ENCODE measurements around the gene SEC31B.
A peak's percentile ranks its signal among the peaks of the same experiment; 100 is the strongest.

Gene SEC31B

DNA sequence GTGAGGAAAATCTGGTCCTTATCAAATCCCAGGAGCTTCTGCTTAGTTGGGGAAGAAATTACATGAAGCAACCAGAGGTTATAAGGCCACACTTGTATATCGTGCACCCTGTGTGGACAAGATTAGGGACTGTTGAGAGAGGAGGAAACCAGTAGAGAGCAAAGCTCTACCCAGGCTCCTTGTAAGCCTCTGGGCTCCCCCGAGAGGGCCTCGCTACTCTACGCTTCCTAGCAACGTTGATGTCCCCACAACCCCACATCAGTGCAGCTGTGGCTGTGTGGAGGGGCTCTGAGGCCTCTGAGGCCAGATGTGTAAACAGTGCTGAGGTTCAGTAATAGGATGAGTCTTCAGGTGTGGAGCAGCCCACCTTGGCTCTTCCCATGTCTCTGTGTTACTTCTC, 32.1 kb upstream of the SEC31B start:
- Histone ChIP-seq H3K9ac (ENCODE audit: low read depth, low read length) (no peak overlapping the region), H3K36me3 (ENCODE audit: control insufficient read depth, insufficient read depth, low read length) (peaks cover 29% of the 10 kb centered on the region), H3K4me3 (ENCODE audit: low read depth, low read length) (no peak overlapping the region), H3K27me3 (ENCODE audit: control insufficient read depth, insufficient read depth, low read length) (no peaks in the 10 kb centered on the region), H3K4me1 (ENCODE audit: control insufficient read depth, insufficient read depth, low read length) (no peaks in the 10 kb centered on the region), H3K9me3 (ENCODE audit: control insufficient read depth, insufficient read depth, low read length) (no peaks in the 10 kb centered on the region)

DNA sequence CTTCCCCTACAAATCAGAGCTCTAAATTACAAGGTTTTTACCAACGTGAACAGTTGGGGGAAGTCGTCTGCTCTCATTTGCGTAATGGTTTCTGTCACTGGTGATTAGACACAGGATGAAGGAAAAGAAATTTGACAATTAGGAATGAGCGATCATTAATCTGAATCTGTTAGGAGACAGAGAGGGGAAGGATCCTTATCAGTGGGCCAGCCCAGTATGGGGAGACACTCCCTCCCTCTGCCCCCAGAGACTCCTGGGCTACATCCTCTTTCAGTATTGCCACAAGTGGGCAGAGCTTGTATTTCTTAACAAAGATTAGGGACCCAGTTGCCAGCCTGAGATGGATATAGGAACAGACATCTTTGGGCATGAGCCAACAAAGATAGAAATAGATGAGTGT, 31.5 kb upstream of the SEC31B start:
- Histone ChIP-seq H3K27me3 (ENCODE audit: control insufficient read depth, insufficient read depth, low read length) (no peaks in the 10 kb centered on the region), H3K9ac (ENCODE audit: low read depth, low read length) (no peak overlapping the region), H3K9me3 (ENCODE audit: control insufficient read depth, insufficient read depth, low read length) (no peaks in the 10 kb centered on the region), H3K36me3 (ENCODE audit: control insufficient read depth, insufficient read depth, low read length) (peaks cover 30% of the 10 kb centered on the region), H3K4me3 (ENCODE audit: low read depth, low read length) (no peak overlapping the region), H3K4me1 (ENCODE audit: control insufficient read depth, insufficient read depth, low read length) (no peaks in the 10 kb centered on the region)

DNA sequence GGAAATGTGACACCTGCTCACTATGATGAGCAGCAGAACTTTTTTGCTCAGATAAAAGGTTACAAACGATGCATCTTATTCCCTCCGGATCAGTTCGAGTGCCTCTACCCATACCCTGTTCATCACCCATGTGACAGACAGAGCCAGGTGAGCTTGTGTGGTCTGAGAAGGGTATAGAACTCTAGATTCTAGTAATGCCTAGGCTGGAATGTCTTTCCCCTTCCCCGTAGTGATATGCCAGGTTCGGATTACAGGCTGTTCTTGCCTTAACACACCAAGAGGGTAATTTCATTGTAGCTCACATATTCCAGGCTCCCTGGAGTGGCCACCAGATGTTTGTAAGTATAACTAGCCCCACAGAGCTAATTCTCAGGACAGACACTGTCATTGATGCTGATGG, 25.3 kb upstream of the SEC31B start:
- H3K4me1 ChIP-seq (ENCODE audit: control insufficient read depth, insufficient read depth, low read length): no peaks in the 10 kb centered on the region
- no peak overlapping the region for H3K4me3 ChIP-seq (ENCODE audit: low read depth, low read length)
- H3K36me3 ChIP-seq (ENCODE audit: control insufficient read depth, insufficient read depth, low read length): peaks cover 49% of the 10 kb centered on the region
- no peaks in the 10 kb centered on the region for H3K9me3 ChIP-seq (ENCODE audit: control insufficient read depth, insufficient read depth, low read length)
- no peak overlapping the region for H3K9ac ChIP-seq (ENCODE audit: low read depth, low read length)
- no peaks in the 10 kb centered on the region for H3K27me3 ChIP-seq (ENCODE audit: control insufficient read depth, insufficient read depth, low read length)

DNA sequence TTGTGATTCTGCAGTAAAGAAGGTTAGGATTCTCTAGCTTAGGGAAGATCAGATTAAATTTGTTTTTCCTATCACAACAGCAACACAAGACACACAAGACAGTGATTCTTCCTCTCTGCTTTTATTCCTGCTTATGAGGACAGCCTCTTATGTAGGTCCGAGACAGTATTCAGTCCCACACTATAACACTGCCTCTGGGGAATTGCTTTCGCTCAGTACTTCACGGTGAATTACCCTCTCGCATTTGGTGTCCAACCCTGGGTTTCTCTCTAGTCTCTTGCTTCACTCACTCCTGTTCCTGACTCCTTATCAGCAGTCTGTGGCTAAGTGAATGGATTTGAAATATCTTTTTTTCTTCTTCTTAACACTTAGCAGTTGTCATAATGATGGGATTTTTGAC, 17.8 kb upstream of the SEC31B start:
- H3K4me1 ChIP-seq (ENCODE audit: control insufficient read depth, insufficient read depth, low read length): no peaks in the 10 kb centered on the region
- H3K36me3 ChIP-seq (ENCODE audit: control insufficient read depth, insufficient read depth, low read length): peaks cover 17% of the 10 kb centered on the region
- H3K9me3 ChIP-seq (ENCODE audit: control insufficient read depth, insufficient read depth, low read length): no peaks in the 10 kb centered on the region
- H3K4me3 ChIP-seq (ENCODE audit: low read depth, low read length): no peak overlapping the region
- no peak overlapping the region for H3K9ac ChIP-seq (ENCODE audit: low read depth, low read length)
- H3K27me3 ChIP-seq (ENCODE audit: control insufficient read depth, insufficient read depth, low read length): no peaks in the 10 kb centered on the region

DNA sequence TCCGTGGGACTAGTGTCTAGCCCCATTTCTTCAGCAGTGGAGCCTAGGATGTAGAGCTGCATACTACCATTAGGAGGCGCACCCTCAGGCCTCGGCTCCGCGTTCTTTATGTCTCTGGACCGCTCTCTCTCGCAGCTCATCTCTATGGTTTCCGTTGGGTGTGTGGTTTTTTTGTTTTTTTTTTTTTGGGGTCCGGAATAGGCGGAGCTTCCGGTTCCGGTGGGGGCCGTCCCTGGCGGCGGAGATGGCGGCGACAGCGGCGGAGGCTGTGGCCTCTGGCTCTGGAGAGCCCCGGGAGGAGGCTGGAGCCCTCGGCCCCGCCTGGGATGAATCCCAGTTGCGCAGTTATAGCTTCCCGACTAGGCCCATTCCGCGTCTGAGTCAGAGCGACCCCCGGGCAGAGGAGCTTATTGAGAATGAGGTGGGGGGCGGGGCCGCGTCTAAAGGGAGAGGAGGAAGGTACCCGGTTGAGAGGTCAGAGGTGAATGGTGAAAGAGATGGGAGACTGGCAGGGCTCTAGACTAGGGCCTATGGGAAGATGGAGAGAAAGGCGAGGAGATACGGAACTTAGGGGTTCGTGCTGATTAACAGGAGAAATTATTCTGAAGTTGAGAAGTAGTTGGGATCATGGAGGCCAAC, 16.2 kb upstream of the SEC31B start, which contains the start of gene HIF1AN:
Gene HIF1AN (plus strand): TSS at position 229 of the 639 bp plus-strand sequence. CDS start 16 bp downstream, at position 245.
- Histone ChIP-seq H3K36me3 (ENCODE audit: control insufficient read depth, insufficient read depth, low read length) (peaks cover 10% of the 10 kb centered on the region), H3K9me3 (ENCODE audit: control insufficient read depth, insufficient read depth, low read length) (no peaks in the 10 kb centered on the region), H3K4me3 (ENCODE audit: low read depth, low read length) (peak within 1 kb of the TSS; percentile 67), H3K4me1 (ENCODE audit: control insufficient read depth, insufficient read depth, low read length) (no peaks in the 10 kb centered on the region), H3K9ac (ENCODE audit: low read depth, low read length) (no peak within 1 kb of the TSS), H3K27me3 (ENCODE audit: control insufficient read depth, insufficient read depth, low read length) (no peaks in the 10 kb centered on the region)

DNA sequence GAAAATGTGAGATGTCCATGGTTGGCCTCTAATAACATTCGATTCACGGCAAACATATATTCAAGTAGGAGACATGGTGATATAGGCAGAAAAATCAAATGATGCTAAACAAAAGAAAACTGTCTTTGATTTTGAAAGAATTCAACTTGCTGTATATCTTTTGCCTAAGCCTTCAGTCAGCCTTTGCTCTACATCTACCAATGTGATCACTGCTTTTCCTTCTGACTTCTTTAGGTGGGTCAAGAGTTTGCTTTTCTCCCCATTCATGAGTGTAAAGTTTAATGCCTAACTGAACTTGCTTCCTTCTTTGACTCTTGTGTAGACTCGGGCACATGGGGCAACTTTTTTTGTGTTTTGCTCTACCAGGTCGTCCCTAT, 15.7 kb upstream of the SEC31B start:
- H3K4me3 ChIP-seq (ENCODE audit: low read depth, low read length): peak overlapping the region; percentile 67
- H3K27me3 ChIP-seq (ENCODE audit: control insufficient read depth, insufficient read depth, low read length): no peaks in the 10 kb centered on the region
- H3K4me1 ChIP-seq (ENCODE audit: control insufficient read depth, insufficient read depth, low read length): no peaks in the 10 kb centered on the region
- H3K9ac ChIP-seq (ENCODE audit: low read depth, low read length): no peak overlapping the region
- peaks cover 5% of the 10 kb centered on the region for H3K36me3 ChIP-seq (ENCODE audit: control insufficient read depth, insufficient read depth, low read length)
- H3K9me3 ChIP-seq (ENCODE audit: control insufficient read depth, insufficient read depth, low read length): no peaks in the 10 kb centered on the region

DNA sequence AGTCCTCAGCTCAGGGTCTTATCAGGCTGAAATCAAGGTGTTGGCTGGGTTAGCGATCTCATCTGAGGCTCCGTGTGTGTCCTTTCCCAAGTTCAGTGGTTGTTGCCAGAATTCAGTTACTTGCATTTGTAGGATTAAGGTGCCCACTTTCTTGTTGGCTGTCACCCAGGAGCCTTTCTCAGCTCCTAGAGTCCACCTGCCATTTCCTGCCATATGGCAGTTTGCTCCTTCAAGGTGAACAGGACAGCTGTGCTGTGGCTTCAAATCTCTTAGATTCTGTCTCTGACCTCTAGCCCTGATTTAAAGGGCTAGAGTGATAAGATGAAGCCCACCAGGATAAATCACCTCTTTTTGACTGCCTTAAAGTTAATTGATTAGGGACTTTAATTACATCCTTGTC, 15.1 kb upstream of the SEC31B start:
- Histone ChIP-seq H3K9me3 (ENCODE audit: control insufficient read depth, insufficient read depth, low read length) (no peaks in the 10 kb centered on the region), H3K4me3 (ENCODE audit: low read depth, low read length) (no peak overlapping the region), H3K27me3 (ENCODE audit: control insufficient read depth, insufficient read depth, low read length) (no peaks in the 10 kb centered on the region), H3K9ac (ENCODE audit: low read depth, low read length) (no peak overlapping the region), H3K36me3 (ENCODE audit: control insufficient read depth, insufficient read depth, low read length) (peaks cover 4% of the 10 kb centered on the region), H3K4me1 (ENCODE audit: control insufficient read depth, insufficient read depth, low read length) (no peaks in the 10 kb centered on the region)

DNA sequence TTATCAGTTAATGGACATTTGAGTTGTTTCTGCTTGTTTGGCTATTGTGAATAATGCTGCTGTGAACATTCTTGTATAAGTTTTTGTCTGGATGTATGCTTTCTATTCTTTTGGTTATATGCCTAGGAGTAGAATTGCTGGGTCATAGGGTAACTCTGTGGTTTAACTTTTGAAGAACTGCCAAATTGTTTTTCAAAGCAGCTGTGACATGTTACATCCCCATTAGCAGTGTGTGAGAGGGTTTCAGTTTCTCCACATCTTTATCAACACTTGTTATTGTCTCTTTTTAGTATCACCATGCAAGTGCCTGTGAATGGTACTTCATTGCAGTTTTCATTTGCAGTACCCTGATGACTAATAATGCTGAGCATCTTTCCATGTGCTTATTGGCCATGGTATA, 12.1 kb upstream of the SEC31B start:
- peaks cover under 1% of the 10 kb centered on the region for H3K36me3 ChIP-seq (ENCODE audit: control insufficient read depth, insufficient read depth, low read length)
- H3K27me3 ChIP-seq (ENCODE audit: control insufficient read depth, insufficient read depth, low read length): no peaks in the 10 kb centered on the region
- no peak overlapping the region for H3K4me3 ChIP-seq (ENCODE audit: low read depth, low read length)
- no peaks in the 10 kb centered on the region for H3K9me3 ChIP-seq (ENCODE audit: control insufficient read depth, insufficient read depth, low read length)
- H3K9ac ChIP-seq (ENCODE audit: low read depth, low read length): no peak overlapping the region
- peaks cover 4% of the 10 kb centered on the region for H3K4me1 ChIP-seq (ENCODE audit: control insufficient read depth, insufficient read depth, low read length)

DNA sequence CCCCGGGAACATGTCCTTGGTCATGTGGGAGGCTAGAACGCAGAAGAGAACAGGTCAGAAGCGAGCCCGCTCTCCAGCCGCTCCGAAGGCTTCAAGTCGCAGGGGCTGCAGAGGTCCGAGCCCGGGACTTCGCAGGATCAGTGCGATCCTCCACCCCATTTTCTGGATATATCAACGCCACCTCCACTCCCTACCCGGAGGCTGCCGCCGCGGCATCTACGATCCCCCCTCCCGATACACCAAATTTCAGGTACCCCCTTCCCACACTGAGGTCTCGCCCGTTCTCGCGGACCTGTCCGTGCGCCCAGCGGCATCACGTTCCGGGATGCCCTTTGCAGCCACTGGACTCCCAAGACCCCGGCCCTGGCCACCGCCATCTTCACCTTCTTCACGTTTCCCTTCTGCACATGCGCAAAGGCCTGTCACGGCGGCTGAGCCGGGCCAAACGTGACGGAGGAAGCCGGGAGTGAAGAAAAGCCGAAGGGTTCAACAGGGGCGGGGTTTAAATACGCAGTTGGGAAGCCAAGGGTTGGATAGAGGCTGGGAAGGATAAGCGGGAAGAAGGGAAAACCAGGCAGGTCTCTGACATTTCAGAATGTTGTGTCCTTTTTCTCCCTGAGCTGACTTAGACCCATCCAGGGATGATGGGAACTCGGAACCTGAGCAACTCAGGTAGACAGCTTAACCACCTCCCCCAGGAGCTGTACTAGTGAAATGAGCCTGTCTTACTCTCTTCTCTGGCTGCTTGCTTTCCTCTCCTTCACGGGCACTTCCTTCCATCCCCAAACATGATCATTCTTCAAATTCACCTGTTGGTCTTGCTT, 10.0 kb upstream of the SEC31B start, which contains the start of gene NDUFB8:
Gene NDUFB8 (minus strand): TSS at position 397 of the 824 bp plus-strand sequence. CDS start 20 bp downstream, at position 377.
- peak within 1 kb of the TSS; percentile 67 for H3K9ac ChIP-seq (ENCODE audit: low read depth, low read length)
- H3K9me3 ChIP-seq (ENCODE audit: control insufficient read depth, insufficient read depth, low read length): no peaks in the 10 kb centered on the region
- H3K27me3 ChIP-seq (ENCODE audit: control insufficient read depth, insufficient read depth, low read length): no peaks in the 10 kb centered on the region
- peaks cover 4% of the 10 kb centered on the region for H3K4me1 ChIP-seq (ENCODE audit: control insufficient read depth, insufficient read depth, low read length)
- peak within 1 kb of the TSS; percentile 98 for H3K4me3 ChIP-seq (ENCODE audit: low read depth, low read length)
- H3K36me3 ChIP-seq (ENCODE audit: control insufficient read depth, insufficient read depth, low read length): peaks cover 15% of the 10 kb centered on the region

DNA sequence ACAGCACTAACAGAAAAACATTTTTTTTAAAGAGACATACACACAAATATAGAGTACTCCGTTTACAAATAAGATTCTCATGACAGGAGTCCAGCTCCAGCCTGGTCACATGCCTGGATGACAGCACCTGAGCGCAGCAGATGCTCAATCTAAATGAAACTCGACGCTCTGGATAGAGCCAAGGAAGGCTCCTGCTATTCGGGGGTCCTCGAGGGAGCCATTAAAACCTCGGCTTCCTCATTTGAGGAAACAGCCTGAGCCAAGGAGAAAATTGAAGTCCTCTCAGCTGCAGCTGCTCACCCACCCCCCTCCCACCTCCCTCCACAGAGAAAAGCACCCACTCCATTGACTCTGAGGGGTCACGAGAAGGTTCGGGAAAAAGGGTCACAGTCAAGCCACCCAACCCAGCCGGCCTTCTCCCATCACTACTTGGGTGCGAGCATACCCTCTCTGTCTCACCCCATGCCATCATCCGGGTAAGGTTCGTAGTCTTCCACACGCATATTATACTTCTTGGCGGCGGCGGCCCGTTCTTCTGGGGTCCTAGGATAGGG, 9.3 kb upstream of the SEC31B start:
- Histone ChIP-seq H3K9me3 (ENCODE audit: control insufficient read depth, insufficient read depth, low read length) (no peaks in the 10 kb centered on the region), H3K4me1 (ENCODE audit: control insufficient read depth, insufficient read depth, low read length) (peaks cover 4% of the 10 kb centered on the region), H3K36me3 (ENCODE audit: control insufficient read depth, insufficient read depth, low read length) (peaks cover 21% of the 10 kb centered on the region), H3K27me3 (ENCODE audit: control insufficient read depth, insufficient read depth, low read length) (no peaks in the 10 kb centered on the region), H3K9ac (ENCODE audit: low read depth, low read length) (peak overlapping the region; percentile 67), H3K4me3 (ENCODE audit: low read depth, low read length) (peak overlapping the region; percentile 98)

DNA sequence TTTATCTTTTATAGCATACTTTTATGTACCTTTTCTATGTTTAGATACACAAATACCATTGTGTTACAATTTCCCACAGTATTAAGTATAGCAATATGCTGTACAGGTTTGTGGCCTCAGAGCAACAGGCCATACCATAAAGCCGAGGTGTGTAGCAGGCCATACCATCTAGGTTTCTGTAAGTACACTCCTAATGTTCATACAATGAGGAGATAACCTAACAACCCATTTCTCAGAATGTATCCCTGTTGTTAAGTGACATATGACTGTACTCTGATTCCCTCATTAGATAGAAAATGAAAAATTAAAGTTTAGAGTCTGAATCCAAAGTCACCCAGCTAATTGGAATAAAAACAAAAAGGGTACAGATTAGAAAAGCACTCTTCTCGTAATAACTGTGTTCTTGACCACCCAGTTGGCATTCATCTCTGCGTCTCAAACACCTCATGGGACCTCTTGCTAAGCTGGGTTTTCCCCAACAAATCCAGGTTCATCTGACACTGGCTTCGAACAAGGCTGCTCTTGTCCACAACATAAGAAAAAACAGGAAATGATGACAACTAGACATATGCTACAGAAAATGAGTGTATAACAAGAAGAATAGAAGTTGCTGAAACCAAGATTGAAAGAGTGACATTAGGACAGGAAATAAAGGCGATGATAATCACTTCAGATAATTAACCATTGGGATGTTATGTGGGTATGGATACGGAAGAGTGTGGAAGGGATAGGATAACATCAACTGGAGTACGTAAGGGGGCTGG, 8.6 kb upstream of the SEC31B start:
- peaks cover 4% of the 10 kb centered on the region for H3K4me1 ChIP-seq (ENCODE audit: control insufficient read depth, insufficient read depth, low read length)
- H3K27me3 ChIP-seq (ENCODE audit: control insufficient read depth, insufficient read depth, low read length): no peaks in the 10 kb centered on the region
- H3K9ac ChIP-seq (ENCODE audit: low read depth, low read length): no peak overlapping the region
- H3K4me3 ChIP-seq (ENCODE audit: low read depth, low read length): peak overlapping the region; percentile 98
- H3K9me3 ChIP-seq (ENCODE audit: control insufficient read depth, insufficient read depth, low read length): no peaks in the 10 kb centered on the region
- H3K36me3 ChIP-seq (ENCODE audit: control insufficient read depth, insufficient read depth, low read length): peaks cover 26% of the 10 kb centered on the region

All from iPS-15b (cell line).